DND-41 (cell line): ENCODE data around the gene GHDC.
"Not testable (repeated sequence)": the region's sequence is repeated elsewhere in the genome, so short reads cannot be mapped to it uniquely, and the experiment has no call there.

Experiments
- ATAC-seq: fragments of 200-7000 bp; cut with Tn5 transposase; 3 replicates; pipeline ENCODE4 v1.9.1; 2021; ENCODE audit warnings: low read depth; ENCODE audit not compliant: insufficient read depth
- DNase-seq: peaks from one replicate; pipeline ENCODE4 v3.0.0-alpha.2; 2020
- H2AFZ ChIP-seq: 2 replicates; pipeline ENCODE4 v1.6.0; 2012; ENCODE audit warnings: low read depth, low read length
- H3K27ac ChIP-seq: 2 replicates; pipeline ENCODE4 v1.5.1; 2012; ENCODE audit warnings: low read length, inconsistent platforms
- H3K27me3 ChIP-seq: fragments of 200-600 bp; sonication (generic); 2 replicates; pipeline ENCODE4 v1.6.0; 2012; ENCODE audit warnings: low read length, mild to moderate bottlenecking, inconsistent platforms; ENCODE audit not compliant: insufficient read depth, poor library complexity
- H3K36me3 ChIP-seq: 2 replicates; pipeline ENCODE4 v1.5.1; 2012; ENCODE audit warnings: low read length, inconsistent platforms; ENCODE audit not compliant: insufficient read depth
- H3K4me1 ChIP-seq: 2 replicates; pipeline ENCODE4 v1.5.1; 2012; ENCODE audit warnings: mild to moderate bottlenecking, low read length; ENCODE audit not compliant: insufficient read depth
- H3K4me2 ChIP-seq: 2 replicates; pipeline ENCODE4 v1.6.0; 2012; ENCODE audit warnings: mild to moderate bottlenecking, moderate library complexity, low read length, inconsistent platforms; ENCODE audit not compliant: insufficient read depth
- H3K4me3 ChIP-seq, 2 experiments: fragments of 200-600 bp in 1 of 2; shearing (Covaris generic) in 1 of 2; 2 replicates each; pipeline ENCODE4 v1.5.1; 2012 to 2016; ENCODE audit warnings: inconsistent platforms in 2 of 2, low read length in 2 of 2, mild to moderate bottlenecking in 2 of 2, low read depth in 1 of 2, moderate library complexity in 1 of 2
- H3K79me2 ChIP-seq: 2 replicates; pipeline ENCODE4 v1.6.0; 2012; ENCODE audit warnings: low read length, inconsistent platforms; ENCODE audit not compliant: insufficient read depth
- H3K9ac ChIP-seq: 2 replicates; pipeline ENCODE4 v1.6.0; 2012; ENCODE audit warnings: low read depth, mild to moderate bottlenecking, inconsistent platforms, low read length, moderate library complexity
- H3K9me3 ChIP-seq: 2 replicates; pipeline ENCODE4 v1.5.1; 2012; ENCODE audit warnings: low read length, moderate library complexity, mild to moderate bottlenecking, inconsistent platforms; ENCODE audit not compliant: insufficient read depth, severe bottlenecking
- H4K20me1 ChIP-seq: 2 replicates; pipeline ENCODE4 v1.6.0; 2012; ENCODE audit warnings: low read length; ENCODE audit not compliant: insufficient read depth
- EZH2 ChIP-seq: IDR thresholded peaks from 3 replicates; pipeline ENCODE4 v1.6.1; 2012; ENCODE audit warnings: borderline replicate concordance, low read depth, mild to moderate bottlenecking, moderate library complexity, low read length, inconsistent platforms; ENCODE audit not compliant: severe bottlenecking
- TF ChIP-seq, protein P1 (sequence below): IDR thresholded peaks from 2 replicates; pipeline ENCODE4 v1.5.1; 2012; ENCODE audit warnings: borderline replicate concordance, low read length, moderate library complexity, mild to moderate bottlenecking; ENCODE audit not compliant: poor library complexity, severe bottlenecking; ENCODE audit errors: extremely low read depth

GHDC gene

DNA sequence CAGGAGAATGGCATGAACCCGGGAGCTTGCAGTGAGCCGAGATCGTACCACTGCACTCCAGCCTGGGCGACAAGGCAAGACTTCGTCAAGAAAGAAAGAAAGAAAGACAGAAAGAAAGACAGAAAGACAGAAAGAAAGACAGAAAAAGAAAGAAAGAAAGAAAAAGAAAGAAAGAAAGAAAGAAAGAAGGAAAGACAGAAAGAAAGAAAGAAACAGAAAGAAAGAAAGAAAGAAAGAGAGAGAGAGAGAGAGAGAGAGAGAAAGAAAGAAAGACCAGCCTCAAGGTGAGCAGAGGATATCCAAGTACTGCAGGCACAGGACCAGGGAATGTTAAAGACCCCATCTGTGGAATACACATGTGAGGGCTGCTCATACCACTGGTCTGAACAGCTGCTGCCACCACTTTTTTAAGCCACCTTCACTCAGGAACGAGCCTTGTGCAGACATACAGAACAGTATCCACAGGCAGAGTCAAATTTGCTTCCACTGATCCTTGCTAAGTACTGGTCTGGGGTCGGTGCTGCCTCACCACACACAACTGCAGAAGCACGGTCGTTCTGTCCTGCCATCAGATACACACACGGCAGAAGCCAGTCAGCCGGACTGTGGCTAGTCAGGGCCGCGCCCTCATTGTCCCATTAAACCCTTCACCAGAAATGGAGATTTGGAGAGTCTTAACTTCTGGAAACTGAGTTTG is 47.2 kb downstream of the GHDC start:
- peaks cover 45% of the 10 kb centered on the region for H4K20me1 ChIP-seq
- no peak overlapping the region for H3K4me3 ChIP-seq
- TF ChIP-seq, protein P1, sequence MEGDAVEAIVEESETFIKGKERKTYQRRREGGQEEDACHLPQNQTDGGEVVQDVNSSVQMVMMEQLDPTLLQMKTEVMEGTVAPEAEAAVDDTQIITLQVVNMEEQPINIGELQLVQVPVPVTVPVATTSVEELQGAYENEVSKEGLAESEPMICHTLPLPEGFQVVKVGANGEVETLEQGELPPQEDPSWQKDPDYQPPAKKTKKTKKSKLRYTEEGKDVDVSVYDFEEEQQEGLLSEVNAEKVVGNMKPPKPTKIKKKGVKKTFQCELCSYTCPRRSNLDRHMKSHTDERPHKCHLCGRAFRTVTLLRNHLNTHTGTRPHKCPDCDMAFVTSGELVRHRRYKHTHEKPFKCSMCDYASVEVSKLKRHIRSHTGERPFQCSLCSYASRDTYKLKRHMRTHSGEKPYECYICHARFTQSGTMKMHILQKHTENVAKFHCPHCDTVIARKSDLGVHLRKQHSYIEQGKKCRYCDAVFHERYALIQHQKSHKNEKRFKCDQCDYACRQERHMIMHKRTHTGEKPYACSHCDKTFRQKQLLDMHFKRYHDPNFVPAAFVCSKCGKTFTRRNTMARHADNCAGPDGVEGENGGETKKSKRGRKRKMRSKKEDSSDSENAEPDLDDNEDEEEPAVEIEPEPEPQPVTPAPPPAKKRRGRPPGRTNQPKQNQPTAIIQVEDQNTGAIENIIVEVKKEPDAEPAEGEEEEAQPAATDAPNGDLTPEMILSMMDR, result no peak
- no peak for DNase-seq
- no peak overlapping the region for H3K27ac ChIP-seq
- H3K27me3 ChIP-seq, result no peaks in the 10 kb centered on the region
- H3K36me3 ChIP-seq, result peaks cover 52% of the 10 kb centered on the region
- no peak overlapping the region for H3K9ac ChIP-seq
- no peak overlapping the region for H2AFZ ChIP-seq
- no peak overlapping the region for H3K4me2 ChIP-seq
- H3K79me2 ChIP-seq, result peaks cover 92% of the 10 kb centered on the region
- H3K4me1 ChIP-seq, result peaks cover 7% of the 10 kb centered on the region
- no peaks in the 10 kb centered on the region for H3K9me3 ChIP-seq
- no peak for ATAC-seq

DNA sequence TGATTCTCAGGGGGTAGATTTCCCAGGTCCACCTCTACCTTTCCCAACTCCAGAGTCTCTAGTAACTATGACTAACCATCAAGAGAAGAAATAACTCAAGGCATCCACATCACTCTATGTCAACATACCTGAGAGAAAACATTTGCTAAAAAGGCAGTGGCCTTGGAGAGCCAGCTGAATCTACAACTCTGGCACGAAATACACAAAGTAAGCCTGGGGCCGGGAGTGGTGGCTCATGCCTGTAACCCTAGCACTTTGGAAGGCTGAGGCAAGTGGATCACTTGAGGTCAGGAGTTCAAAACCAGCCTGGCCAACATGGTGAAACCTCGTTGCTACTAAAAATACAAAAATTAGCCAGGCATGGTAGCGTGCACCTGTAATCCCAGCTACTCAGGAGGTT is 51.2 kb downstream of the GHDC start:
- not testable (repeated sequence) for H3K4me2 ChIP-seq, H3K27ac ChIP-seq, H3K4me3 ChIP-seq, H3K9me3 ChIP-seq, DNase-seq, H3K4me1 ChIP-seq, H2AFZ ChIP-seq, H3K27me3 ChIP-seq, ATAC-seq, H3K9ac ChIP-seq
- H3K79me2 ChIP-seq, result peaks cover 93% of the 10 kb centered on the region
- H3K36me3 ChIP-seq, result peaks cover 46% of the 10 kb centered on the region
- H4K20me1 ChIP-seq, result peaks cover 61% of the 10 kb centered on the region

DNA sequence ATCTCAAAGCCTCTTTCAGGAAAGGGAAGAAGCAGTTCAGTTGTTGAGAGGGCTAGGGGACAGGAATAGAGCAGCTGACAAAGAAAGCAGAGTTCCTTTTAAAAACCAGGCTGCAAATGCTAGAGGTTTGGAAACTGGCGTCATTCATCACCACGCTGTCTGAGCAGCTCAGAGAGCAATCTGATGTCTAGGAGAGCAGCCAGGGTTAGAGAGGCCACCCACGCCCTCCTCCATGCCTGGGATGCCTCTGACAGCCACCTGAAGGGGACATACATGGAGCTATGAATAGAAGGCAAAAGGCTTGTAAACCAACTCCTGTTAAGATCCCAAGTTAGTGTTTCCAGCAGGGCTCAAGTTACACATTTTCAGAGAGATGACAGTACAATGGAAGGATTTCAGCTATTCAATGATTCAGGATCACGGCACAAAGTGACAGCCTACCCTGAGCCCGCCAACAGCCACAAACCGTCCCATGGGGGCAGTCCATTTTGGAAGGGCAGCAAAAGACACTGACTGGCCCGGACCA is 51.9 kb downstream of the GHDC start:
- H3K27me3 ChIP-seq, result no peaks in the 10 kb centered on the region
- no peaks in the 10 kb centered on the region for H3K9me3 ChIP-seq
- no peak overlapping the region for H2AFZ ChIP-seq
- H4K20me1 ChIP-seq, result peaks cover 59% of the 10 kb centered on the region
- DNase-seq (no peak), ATAC-seq (no peak)
- H3K4me1 ChIP-seq, result no peaks in the 10 kb centered on the region
- no peak overlapping the region for H3K27ac ChIP-seq
- TF ChIP-seq, protein P1, result no peak
- no peak for TF ChIP-seq EZH2
- H3K79me2 ChIP-seq, result peaks cover 94% of the 10 kb centered on the region
- no peak overlapping the region for H3K4me3 ChIP-seq
- H3K4me2 ChIP-seq, result no peak overlapping the region
- peaks cover 44% of the 10 kb centered on the region for H3K36me3 ChIP-seq
- no peak overlapping the region for H3K9ac ChIP-seq

DNA sequence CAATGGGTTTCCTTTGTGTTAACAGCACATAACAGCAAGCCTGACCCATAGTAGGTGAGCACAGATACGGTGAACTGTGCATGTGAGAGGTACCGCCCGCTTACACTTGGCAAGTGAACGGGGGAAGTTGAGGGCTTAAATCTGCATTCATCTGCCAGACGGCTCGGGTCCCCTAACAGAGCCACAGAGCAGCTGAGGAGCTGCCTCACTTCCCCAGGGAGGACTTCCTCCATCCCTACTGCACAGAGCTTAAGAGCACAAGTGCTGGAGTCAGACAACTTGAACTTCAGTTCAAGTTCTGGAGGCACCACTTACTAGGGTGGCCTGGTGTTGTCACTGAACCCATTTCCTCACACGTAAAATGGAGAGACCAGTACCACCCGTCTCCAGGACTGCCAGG is 52.9 kb downstream of the GHDC start:
- Histone ChIP-seq H4K20me1 (peaks cover 62% of the 10 kb centered on the region), H3K4me3 (no peak overlapping the region), H2AFZ (no peak overlapping the region), H3K79me2 (peaks cover 95% of the 10 kb centered on the region), H3K27ac (no peak overlapping the region), H3K27me3 (no peaks in the 10 kb centered on the region), H3K9ac (no peak overlapping the region), H3K9me3 (no peaks in the 10 kb centered on the region), H3K4me1 (no peaks in the 10 kb centered on the region), H3K36me3 (peaks cover 49% of the 10 kb centered on the region), H3K4me2 (no peak overlapping the region)
- no peak for TF ChIP-seq EZH2
- TF ChIP-seq, protein P1, result no peak
- DNase-seq (no peak), ATAC-seq (no peak)

DNA sequence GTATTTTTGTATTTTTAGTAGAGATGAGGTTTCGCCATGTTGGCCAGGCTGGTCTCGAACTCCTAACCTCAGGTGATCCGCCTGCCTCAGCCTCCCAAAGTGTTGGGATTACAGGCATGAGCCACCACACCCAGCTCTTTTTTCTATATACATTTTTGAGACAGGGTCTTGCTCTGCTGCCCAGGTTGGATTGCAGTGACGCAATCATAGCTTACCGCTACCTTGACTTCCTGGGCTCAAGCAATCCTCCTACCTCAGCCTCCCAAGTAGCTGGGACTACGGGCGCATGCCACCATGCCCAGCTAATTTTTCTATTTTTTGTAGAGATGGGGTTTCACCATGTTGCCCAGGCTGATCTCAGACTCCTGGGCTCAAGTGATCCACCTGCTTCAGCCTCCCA is 53.6 kb downstream of the GHDC start:
- ATAC-seq, H3K9me3 ChIP-seq, H2AFZ ChIP-seq, H3K27ac ChIP-seq, DNase-seq, H3K27me3 ChIP-seq, H3K4me2 ChIP-seq, H3K9ac ChIP-seq, H3K4me1 ChIP-seq, H3K4me3 ChIP-seq: not testable (repeated sequence)
- H4K20me1 ChIP-seq, result peaks cover 67% of the 10 kb centered on the region
- peaks cover 95% of the 10 kb centered on the region for H3K79me2 ChIP-seq
- peaks cover 55% of the 10 kb centered on the region for H3K36me3 ChIP-seq
